Measurements from ENCODE around the gene DUSP28.

DNA sequence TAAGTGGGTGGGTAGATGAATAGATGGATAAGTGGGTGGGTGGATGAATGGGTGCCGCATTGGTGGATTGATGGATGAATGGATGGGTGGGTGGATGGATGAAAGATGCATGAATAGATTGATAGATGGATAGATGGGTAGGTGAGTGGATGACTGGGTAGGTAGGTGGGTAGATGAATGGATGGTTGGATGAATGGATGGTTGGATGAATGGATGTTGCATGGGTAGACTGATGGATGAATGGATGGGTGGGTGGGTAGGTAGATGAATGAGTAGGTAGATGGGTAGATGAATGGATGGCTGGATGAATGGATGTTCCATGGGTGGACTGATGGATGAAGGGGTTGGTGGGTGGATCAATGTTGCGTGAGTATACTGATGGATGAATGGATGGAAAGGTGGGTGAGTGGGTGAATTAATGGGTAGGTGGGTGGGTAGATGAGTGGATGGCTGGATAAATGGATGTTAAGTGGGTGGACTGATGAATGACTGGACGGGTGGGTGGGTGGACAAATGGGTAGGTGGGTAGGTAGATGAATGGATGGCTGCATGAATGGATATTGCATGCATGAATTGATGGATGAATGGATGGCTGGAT lies 32.9 kb upstream of the DUSP28 start:
- no peak for TF ChIP-seq TAF1 (IDR thresholded peaks at IDR 0.05; ENCODE audit: low read depth)
- TF ChIP-seq TEAD4 (IDR thresholded peaks at IDR 0.05), result no peak
- TF ChIP-seq CREB1 (IDR thresholded peaks at IDR 0.05; ENCODE audit: low read depth), result no peak
- TF ChIP-seq EP300 (IDR thresholded peaks at IDR 0.05; ENCODE audit: borderline replicate concordance), result no peak
- TF ChIP-seq, protein P1, sequence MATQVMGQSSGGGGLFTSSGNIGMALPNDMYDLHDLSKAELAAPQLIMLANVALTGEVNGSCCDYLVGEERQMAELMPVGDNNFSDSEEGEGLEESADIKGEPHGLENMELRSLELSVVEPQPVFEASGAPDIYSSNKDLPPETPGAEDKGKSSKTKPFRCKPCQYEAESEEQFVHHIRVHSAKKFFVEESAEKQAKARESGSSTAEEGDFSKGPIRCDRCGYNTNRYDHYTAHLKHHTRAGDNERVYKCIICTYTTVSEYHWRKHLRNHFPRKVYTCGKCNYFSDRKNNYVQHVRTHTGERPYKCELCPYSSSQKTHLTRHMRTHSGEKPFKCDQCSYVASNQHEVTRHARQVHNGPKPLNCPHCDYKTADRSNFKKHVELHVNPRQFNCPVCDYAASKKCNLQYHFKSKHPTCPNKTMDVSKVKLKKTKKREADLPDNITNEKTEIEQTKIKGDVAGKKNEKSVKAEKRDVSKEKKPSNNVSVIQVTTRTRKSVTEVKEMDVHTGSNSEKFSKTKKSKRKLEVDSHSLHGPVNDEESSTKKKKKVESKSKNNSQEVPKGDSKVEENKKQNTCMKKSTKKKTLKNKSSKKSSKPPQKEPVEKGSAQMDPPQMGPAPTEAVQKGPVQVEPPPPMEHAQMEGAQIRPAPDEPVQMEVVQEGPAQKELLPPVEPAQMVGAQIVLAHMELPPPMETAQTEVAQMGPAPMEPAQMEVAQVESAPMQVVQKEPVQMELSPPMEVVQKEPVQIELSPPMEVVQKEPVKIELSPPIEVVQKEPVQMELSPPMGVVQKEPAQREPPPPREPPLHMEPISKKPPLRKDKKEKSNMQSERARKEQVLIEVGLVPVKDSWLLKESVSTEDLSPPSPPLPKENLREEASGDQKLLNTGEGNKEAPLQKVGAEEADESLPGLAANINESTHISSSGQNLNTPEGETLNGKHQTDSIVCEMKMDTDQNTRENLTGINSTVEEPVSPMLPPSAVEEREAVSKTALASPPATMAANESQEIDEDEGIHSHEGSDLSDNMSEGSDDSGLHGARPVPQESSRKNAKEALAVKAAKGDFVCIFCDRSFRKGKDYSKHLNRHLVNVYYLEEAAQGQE (IDR thresholded peaks at IDR 0.05; ENCODE audit: low read depth), result no peak
- TF ChIP-seq, protein P2, sequence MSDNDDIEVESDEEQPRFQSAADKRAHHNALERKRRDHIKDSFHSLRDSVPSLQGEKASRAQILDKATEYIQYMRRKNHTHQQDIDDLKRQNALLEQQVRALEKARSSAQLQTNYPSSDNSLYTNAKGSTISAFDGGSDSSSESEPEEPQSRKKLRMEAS (IDR thresholded peaks at IDR 0.05), result no peak
- TF ChIP-seq EGR1 (IDR thresholded peaks at IDR 0.05), result no peak
- no peak for TF ChIP-seq USF1 (IDR thresholded peaks at IDR 0.05)
- TF ChIP-seq YY1 (IDR thresholded peaks at IDR 0.05; ENCODE audit: low read depth), result no peak
- TF ChIP-seq CEBPB (IDR thresholded peaks at IDR 0.05), result no peak
- TF ChIP-seq ZBTB7A (IDR thresholded peaks at IDR 0.05; ENCODE audit: low read depth), result no peak
- no peak for TF ChIP-seq TCF12 (IDR thresholded peaks at IDR 0.05; ENCODE audit: low read depth)
